ENCODE results near the gene NEXN.

The NEXN gene

GRCh38 chr1:77961392-77961791 lies 73.0 kb downstream of the NEXN start:
- H3K4me1 ChIP-seq = no peaks in the 10 kb centered on the region
- H3K27ac ChIP-seq = no peak overlapping the region
- H3K9me3 ChIP-seq (replicated peaks in 1 of 11) = no peaks in the 10 kb centered on the region
- no peak for TF ChIP-seq Cebpa-rat (IDR thresholded peaks at IDR 0.05)
- no peak overlapping the region for H3K4me2 ChIP-seq
- H3K36me3 ChIP-seq = peaks cover 99 to 100% (median 100%) of the 10 kb centered on the region in 11 experiments
- H3K4me3 ChIP-seq = no peak overlapping the region
- H3K27me3 ChIP-seq = no peaks in the 10 kb centered on the region
- H4K20me1 ChIP-seq = peaks cover 73 to 100% (median 90%) of the 10 kb centered on the region in 11 experiments
- no peak overlapping the region for H3K9ac ChIP-seq

GRCh38 chr1:77966291-77966690 lies 77.9 kb downstream of the NEXN start:
- peaks cover 77 to 100% (median 90%) of the 10 kb centered on the region in 11 experiments for H4K20me1 ChIP-seq
- TF ChIP-seq Cebpa-rat (IDR thresholded peaks at IDR 0.05) = no peak
- peaks cover 0 to 11% (median 0%) of the 10 kb centered on the region in 10 experiments; a peak in 6 of 20 replicates for H3K4me1 ChIP-seq
- H3K4me3 ChIP-seq = no peak overlapping the region
- H3K27ac ChIP-seq = no peak overlapping the region
- H3K9me3 ChIP-seq (replicated peaks in 1 of 11) = no peaks in the 10 kb centered on the region
- peaks cover 98 to 100% (median 100%) of the 10 kb centered on the region in 11 experiments for H3K36me3 ChIP-seq
- no peak overlapping the region for H3K4me2 ChIP-seq
- no peak overlapping the region for H3K9ac ChIP-seq
- H3K27me3 ChIP-seq = no peaks in the 10 kb centered on the region

- Histone ChIP-seq H3K36me3 (peaks cover 80 to 100% (median 98%) of the 10 kb centered on the region in 11 experiments), H3K4me2 (peak overlapping the region in 1 of 11 experiments; percentile 43; a peak in 1 of 22 replicates), H3K27me3 (no peaks in the 10 kb centered on the region), H3K4me1 (peaks cover 5 to 22% (median 7%) of the 10 kb centered on the region in 10 experiments; a peak in 18 of 20 replicates), H3K4me3 (no peak overlapping the region), H3K9me3 (replicated peaks in 1 of 11) (no peaks in the 10 kb centered on the region; a peak in 2 of 22 replicates), H3K27ac (no peak overlapping the region), H3K9ac (no peak overlapping the region), H4K20me1 (peaks cover 93 to 100% (median 100%) of the 10 kb centered on the region in 11 experiments)
- TF ChIP-seq Cebpa-rat (IDR thresholded peaks at IDR 0.05) = no peak
Observed at GRCh38 chr1:77970192-77970591, 81.8 kb downstream of the NEXN start.

- H3K36me3 ChIP-seq = peaks cover 71 to 100% (median 98%) of the 10 kb centered on the region in 11 experiments
- peaks cover 21 to 41% (median 26%) of the 10 kb centered on the region in 10 experiments for H3K4me1 ChIP-seq
- H3K27me3 ChIP-seq = no peaks in the 10 kb centered on the region
- TF ChIP-seq Cebpa-rat (IDR thresholded peaks at IDR 0.05) = no peak
- H3K27ac ChIP-seq = no peak overlapping the region
- H3K9ac ChIP-seq = no peak overlapping the region
- peaks cover 99 to 100% (median 100%) of the 10 kb centered on the region in 11 experiments for H4K20me1 ChIP-seq
- H3K4me2 ChIP-seq = no peak overlapping the region
- no peaks in the 10 kb centered on the region; a peak in 2 of 22 replicates for H3K9me3 ChIP-seq (replicated peaks in 1 of 11)
- no peak overlapping the region for H3K4me3 ChIP-seq
Observed at GRCh38 chr1:77972080-77972479, 83.7 kb downstream of the NEXN start.

GRCh38 chr1:77975386-77975785 lies 87.0 kb downstream of the NEXN start:
- TF ChIP-seq Cebpa-rat (IDR thresholded peaks at IDR 0.05) = no peak
- Histone ChIP-seq H3K9me3 (replicated peaks in 1 of 11) (no peaks in the 10 kb centered on the region; a peak in 2 of 22 replicates), H4K20me1 (peaks cover 76 to 85% (median 77%) of the 10 kb centered on the region in 11 experiments), H3K27ac (no peak overlapping the region), H3K36me3 (peaks cover 43 to 75% (median 71%) of the 10 kb centered on the region in 11 experiments), H3K27me3 (no peaks in the 10 kb centered on the region), H3K4me3 (peak overlapping the region; percentile 78 to 95 (median 90); a peak in 16 of 20 replicates), H3K4me2 (peak overlapping the region; percentile 83 to 96 (median 92)), H3K4me1 (peaks cover 23 to 46% (median 33%) of the 10 kb centered on the region in 10 experiments), H3K9ac (peak overlapping the region in 8 of 11 experiments; percentile 3 to 100 (median 98); a peak in 12 of 22 replicates)

- H3K4me3 ChIP-seq = peak overlapping the region; percentile 78 to 95 (median 90); a peak in 19 of 20 replicates
- no peak overlapping the region; a peak in 1 of 22 replicates for H3K27ac ChIP-seq
- peak overlapping the region; percentile 83 to 96 (median 92) for H3K4me2 ChIP-seq
- no peak for TF ChIP-seq Cebpa-rat (IDR thresholded peaks at IDR 0.05)
- H3K36me3 ChIP-seq = peaks cover 38 to 70% (median 66%) of the 10 kb centered on the region in 11 experiments
- peaks cover 70 to 85% (median 71%) of the 10 kb centered on the region in 11 experiments for H4K20me1 ChIP-seq
- H3K27me3 ChIP-seq = no peaks in the 10 kb centered on the region
- peaks cover 27 to 46% (median 38%) of the 10 kb centered on the region in 10 experiments for H3K4me1 ChIP-seq
- H3K9me3 ChIP-seq (replicated peaks in 1 of 11) = no peaks in the 10 kb centered on the region; a peak in 2 of 22 replicates
- H3K9ac ChIP-seq = peak overlapping the region in 9 of 11 experiments; percentile 3 to 100 (median 99); a peak in 14 of 22 replicates
Observed at GRCh38 chr1:77975907-77976306, 87.5 kb downstream of the NEXN start.

GRCh38 chr1:77976433-77977076 lies 88.1 kb downstream of the NEXN start:
- Histone ChIP-seq H4K20me1 (peaks cover 64 to 85% (median 65%) of the 10 kb centered on the region in 11 experiments), H3K4me3 (peak overlapping the region; percentile 78 to 95 (median 90)), H3K27ac (peak overlapping the region in 5 of 11 experiments; percentile 37 to 99 (median 99); a peak in 5 of 22 replicates), H3K27me3 (no peaks in the 10 kb centered on the region), H3K36me3 (peaks cover 31 to 70% (median 62%) of the 10 kb centered on the region in 11 experiments), H3K9ac (peak overlapping the region; percentile 93 to 100 (median 99); a peak in 21 of 22 replicates), H3K4me2 (peak overlapping the region; percentile 83 to 96 (median 92)), H3K9me3 (replicated peaks in 1 of 11) (no peaks in the 10 kb centered on the region; a peak in 2 of 22 replicates), H3K4me1 (peaks cover 33 to 49% (median 44%) of the 10 kb centered on the region in 10 experiments)
- no peak for TF ChIP-seq Cebpa-rat (IDR thresholded peaks at IDR 0.05)

GRCh38 chr1:77977989-77978292 lies 89.5 kb downstream of the NEXN start:
- Histone ChIP-seq H3K27ac (peak overlapping the region; percentile 96 to 100 (median 99)), H3K4me2 (peak overlapping the region; percentile 83 to 96 (median 92)), H4K20me1 (peaks cover 50 to 74% (median 51%) of the 10 kb centered on the region in 11 experiments), H3K27me3 (no peaks in the 10 kb centered on the region), H3K4me3 (peak overlapping the region; percentile 78 to 95 (median 90)), H3K36me3 (peaks cover 28 to 67% (median 57%) of the 10 kb centered on the region in 11 experiments), H3K9ac (peak overlapping the region; percentile 93 to 100 (median 99)), H3K4me1 (peaks cover 33 to 49% (median 45%) of the 10 kb centered on the region in 10 experiments), H3K9me3 (replicated peaks in 1 of 11) (peaks cover 0 to 6% (median 0%) of the 10 kb centered on the region in 11 experiments; a peak in 2 of 22 replicates)
- TF ChIP-seq Cebpa-rat (IDR thresholded peaks at IDR 0.05) = no peak
